Astrocyte (in vitro differentiated cells and primary cell): ENCODE data around the gene YPEL3. TPM values are rescaled to one million over a fixed set of nuclear protein-coding genes. Genes with fewer than 3 reads are reported as not detected.

Experiments
- DNase-seq: peaks from one replicate; pipeline ENCODE4 v3.0.0-alpha.2; 2010; ENCODE audit warnings: low read depth
- FAIRE-seq: peaks from 2 replicates; lab custom pipeline; 2011; peaks lifted over from hg19 to GRCh38; lab: Jason Lieb, UNC
- H2AFZ ChIP-seq: 2 replicates; pipeline ENCODE4 v1.6.0; 2012; ENCODE audit warnings: low read depth, low read length, inconsistent platforms
- H3K27ac ChIP-seq: 2 replicates; pipeline ENCODE4 v1.5.1; 2011; ENCODE audit warnings: low read depth, low read length, inconsistent platforms
- H3K27me3 ChIP-seq: 2 replicates; pipeline ENCODE4 v1.6.0; 2011; ENCODE audit warnings: low read length, inconsistent platforms; ENCODE audit not compliant: insufficient read depth
- H3K36me3 ChIP-seq: 2 replicates; pipeline ENCODE4 v1.5.1; 2011; ENCODE audit warnings: low read length, inconsistent platforms; ENCODE audit not compliant: insufficient read depth
- H3K4me1 ChIP-seq: 2 replicates; pipeline ENCODE4 v1.5.1; 2011; ENCODE audit warnings: low read length, inconsistent platforms; ENCODE audit not compliant: insufficient read depth
- H3K4me2 ChIP-seq: 2 replicates; pipeline ENCODE4 v1.6.0; 2012; ENCODE audit warnings: low read length, inconsistent platforms
- H3K4me3 ChIP-seq: 2 replicates; pipeline ENCODE4 v1.5.1; 2011; ENCODE audit warnings: low read depth, mild to moderate bottlenecking, low read length, inconsistent platforms; ENCODE audit not compliant: insufficient read depth
- H3K79me2 ChIP-seq: 2 replicates; pipeline ENCODE4 v1.6.0; 2012; ENCODE audit warnings: mild to moderate bottlenecking, low read length, inconsistent platforms; ENCODE audit not compliant: insufficient read depth
- H3K9ac ChIP-seq: 2 replicates; pipeline ENCODE4 v1.6.0; 2012; ENCODE audit warnings: mild to moderate bottlenecking, low read length, inconsistent platforms
- H3K9me3 ChIP-seq: 2 replicates; pipeline ENCODE4 v1.5.1; 2012; ENCODE audit warnings: low read depth, mild to moderate bottlenecking, low read length, inconsistent platforms; ENCODE audit not compliant: insufficient read depth
- H4K20me1 ChIP-seq: 2 replicates; pipeline ENCODE4 v1.6.0; 2012; ENCODE audit warnings: low read length, inconsistent platforms; ENCODE audit not compliant: insufficient read depth
- H3K27ac Mint-ChIP-seq: one replicate; pipeline ENCODE4 v1.8.0; 2021; ENCODE audit warnings: mild to moderate bottlenecking, mixed read lengths; ENCODE audit not compliant: unreplicated experiment
- H3K27me3 Mint-ChIP-seq: one replicate; pipeline ENCODE4 v1.8.0; 2021; ENCODE audit warnings: low read depth, mixed read lengths; ENCODE audit not compliant: unreplicated experiment
- H3K36me3 Mint-ChIP-seq: one replicate; pipeline ENCODE4 v1.8.0; 2021; ENCODE audit warnings: low read depth, mixed read lengths; ENCODE audit not compliant: unreplicated experiment
- H3K4me1 Mint-ChIP-seq: one replicate; pipeline ENCODE4 v1.8.0; 2021; ENCODE audit warnings: low read depth, mixed read lengths; ENCODE audit not compliant: unreplicated experiment
- H3K4me3 Mint-ChIP-seq: one replicate; pipeline ENCODE4 v1.8.0; 2021; ENCODE audit warnings: mild to moderate bottlenecking, moderate library complexity, mixed read lengths; ENCODE audit not compliant: unreplicated experiment
- H3K9me3 Mint-ChIP-seq: one replicate; pipeline ENCODE4 v1.8.0; 2021; ENCODE audit warnings: mild to moderate bottlenecking, mixed read lengths; ENCODE audit not compliant: unreplicated experiment
- CTCF ChIP-seq: IDR thresholded peaks from 2 replicates; pipeline ENCODE4 v1.5.1; 2011; ENCODE audit warnings: low read depth, mild to moderate bottlenecking, inconsistent platforms, low read length, moderate library complexity; ENCODE audit not compliant: insufficient read depth
- EZH2 ChIP-seq: IDR thresholded peaks from 2 replicates; pipeline ENCODE4 v1.6.1; 2012; ENCODE audit warnings: mild to moderate bottlenecking, low read length, inconsistent platforms; ENCODE audit not compliant: insufficient read depth
- total RNA-seq: library from RNA; stranded (reverse); gene quantifications from 2 replicates; pipeline ENCODE4 v1.2.1, GENCODE V29; 2021

The YPEL3 gene
- total RNA-seq, 1 donor from 2014 or later = 20.5 TPM

GRCh38 chr16:30083216-30084055 is 12.6 kb downstream of the YPEL3 start:
- no peaks in the 10 kb centered on the region for H3K9me3 Mint-ChIP-seq
- H3K27me3 Mint-ChIP-seq = no peaks in the 10 kb centered on the region
- Histone ChIP-seq H3K4me3 (no peak overlapping the region), H3K4me1 (no peaks in the 10 kb centered on the region), H3K79me2 (peaks cover 42% of the 10 kb centered on the region), H3K27ac (no peak overlapping the region), H3K9me3 (no peaks in the 10 kb centered on the region), H3K4me2 (no peak overlapping the region), H3K9ac (no peak overlapping the region), H4K20me1 (peaks cover 50% of the 10 kb centered on the region), H3K27me3 (no peaks in the 10 kb centered on the region), H2AFZ (no peak overlapping the region), H3K36me3 (peaks cover 16% of the 10 kb centered on the region)
- H3K36me3 Mint-ChIP-seq = peaks cover 33% of the 10 kb centered on the region
- H3K27ac Mint-ChIP-seq = no peak overlapping the region
- TF ChIP-seq EZH2 = no peak
- TF ChIP-seq CTCF = no peak
- peaks cover 2% of the 10 kb centered on the region for H3K4me1 Mint-ChIP-seq
- H3K4me3 Mint-ChIP-seq = no peak overlapping the region
- FAIRE-seq (no peak), DNase-seq (no peak)

GRCh38 chr16:30082545-30083090 is 13.4 kb downstream of the YPEL3 start:
- no peak overlapping the region for H3K27ac Mint-ChIP-seq
- DNase-seq (no peak), FAIRE-seq (no peak)
- peaks cover 9% of the 10 kb centered on the region for H3K4me1 Mint-ChIP-seq
- TF ChIP-seq EZH2 (no peak), CTCF (no peak)
- Histone ChIP-seq H3K4me3 (no peak overlapping the region), H3K79me2 (peaks cover 50% of the 10 kb centered on the region), H3K4me2 (no peak overlapping the region), H4K20me1 (peaks cover 58% of the 10 kb centered on the region), H3K27ac (no peak overlapping the region), H2AFZ (no peak overlapping the region), H3K27me3 (no peaks in the 10 kb centered on the region), H3K36me3 (peaks cover 22% of the 10 kb centered on the region), H3K9ac (no peak overlapping the region), H3K4me1 (peaks cover 7% of the 10 kb centered on the region), H3K9me3 (no peaks in the 10 kb centered on the region)
- no peaks in the 10 kb centered on the region for H3K9me3 Mint-ChIP-seq
- no peaks in the 10 kb centered on the region for H3K27me3 Mint-ChIP-seq
- peak overlapping the region; percentile 29 for H3K4me3 Mint-ChIP-seq
- H3K36me3 Mint-ChIP-seq = peaks cover 38% of the 10 kb centered on the region

GRCh38 chr16:30079480-30079879 is 16.5 kb downstream of the YPEL3 start:
- peak overlapping the region; percentile 29 for H3K4me3 Mint-ChIP-seq

More at GRCh38 chr16:30079480-30079879, 16.5 kb downstream of the YPEL3 start:
- no peaks in the 10 kb centered on the region for H3K27me3 Mint-ChIP-seq
- no peak for FAIRE-seq
- Histone ChIP-seq H3K27ac (no peak overlapping the region), H3K27me3 (no peaks in the 10 kb centered on the region), H3K36me3 (peaks cover 22% of the 10 kb centered on the region), H3K4me2 (no peak overlapping the region), H3K9me3 (no peaks in the 10 kb centered on the region), H3K4me3 (no peak overlapping the region), H4K20me1 (peaks cover 73% of the 10 kb centered on the region), H2AFZ (no peak overlapping the region), H3K9ac (no peak overlapping the region), H3K79me2 (peaks cover 71% of the 10 kb centered on the region), H3K4me1 (peaks cover 26% of the 10 kb centered on the region)
- no peaks in the 10 kb centered on the region for H3K9me3 Mint-ChIP-seq
- TF ChIP-seq CTCF (no peak), EZH2 (no peak)
- peaks cover 29% of the 10 kb centered on the region for H3K36me3 Mint-ChIP-seq
- H3K27ac Mint-ChIP-seq = no peak overlapping the region
- DNase-seq = no peak
- H3K4me1 Mint-ChIP-seq = peaks cover 24% of the 10 kb centered on the region
